ENCODE measurements around the gene EML4.
"Not testable (repeated sequence)": the region's sequence is repeated elsewhere in the genome, so short reads cannot be mapped to it uniquely, and the experiment has no call there.

Gene EML4, protein sequence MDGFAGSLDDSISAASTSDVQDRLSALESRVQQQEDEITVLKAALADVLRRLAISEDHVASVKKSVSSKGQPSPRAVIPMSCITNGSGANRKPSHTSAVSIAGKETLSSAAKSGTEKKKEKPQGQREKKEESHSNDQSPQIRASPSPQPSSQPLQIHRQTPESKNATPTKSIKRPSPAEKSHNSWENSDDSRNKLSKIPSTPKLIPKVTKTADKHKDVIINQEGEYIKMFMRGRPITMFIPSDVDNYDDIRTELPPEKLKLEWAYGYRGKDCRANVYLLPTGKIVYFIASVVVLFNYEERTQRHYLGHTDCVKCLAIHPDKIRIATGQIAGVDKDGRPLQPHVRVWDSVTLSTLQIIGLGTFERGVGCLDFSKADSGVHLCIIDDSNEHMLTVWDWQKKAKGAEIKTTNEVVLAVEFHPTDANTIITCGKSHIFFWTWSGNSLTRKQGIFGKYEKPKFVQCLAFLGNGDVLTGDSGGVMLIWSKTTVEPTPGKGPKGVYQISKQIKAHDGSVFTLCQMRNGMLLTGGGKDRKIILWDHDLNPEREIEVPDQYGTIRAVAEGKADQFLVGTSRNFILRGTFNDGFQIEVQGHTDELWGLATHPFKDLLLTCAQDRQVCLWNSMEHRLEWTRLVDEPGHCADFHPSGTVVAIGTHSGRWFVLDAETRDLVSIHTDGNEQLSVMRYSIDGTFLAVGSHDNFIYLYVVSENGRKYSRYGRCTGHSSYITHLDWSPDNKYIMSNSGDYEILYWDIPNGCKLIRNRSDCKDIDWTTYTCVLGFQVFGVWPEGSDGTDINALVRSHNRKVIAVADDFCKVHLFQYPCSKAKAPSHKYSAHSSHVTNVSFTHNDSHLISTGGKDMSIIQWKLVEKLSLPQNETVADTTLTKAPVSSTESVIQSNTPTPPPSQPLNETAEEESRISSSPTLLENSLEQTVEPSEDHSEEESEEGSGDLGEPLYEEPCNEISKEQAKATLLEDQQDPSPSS

DNA sequence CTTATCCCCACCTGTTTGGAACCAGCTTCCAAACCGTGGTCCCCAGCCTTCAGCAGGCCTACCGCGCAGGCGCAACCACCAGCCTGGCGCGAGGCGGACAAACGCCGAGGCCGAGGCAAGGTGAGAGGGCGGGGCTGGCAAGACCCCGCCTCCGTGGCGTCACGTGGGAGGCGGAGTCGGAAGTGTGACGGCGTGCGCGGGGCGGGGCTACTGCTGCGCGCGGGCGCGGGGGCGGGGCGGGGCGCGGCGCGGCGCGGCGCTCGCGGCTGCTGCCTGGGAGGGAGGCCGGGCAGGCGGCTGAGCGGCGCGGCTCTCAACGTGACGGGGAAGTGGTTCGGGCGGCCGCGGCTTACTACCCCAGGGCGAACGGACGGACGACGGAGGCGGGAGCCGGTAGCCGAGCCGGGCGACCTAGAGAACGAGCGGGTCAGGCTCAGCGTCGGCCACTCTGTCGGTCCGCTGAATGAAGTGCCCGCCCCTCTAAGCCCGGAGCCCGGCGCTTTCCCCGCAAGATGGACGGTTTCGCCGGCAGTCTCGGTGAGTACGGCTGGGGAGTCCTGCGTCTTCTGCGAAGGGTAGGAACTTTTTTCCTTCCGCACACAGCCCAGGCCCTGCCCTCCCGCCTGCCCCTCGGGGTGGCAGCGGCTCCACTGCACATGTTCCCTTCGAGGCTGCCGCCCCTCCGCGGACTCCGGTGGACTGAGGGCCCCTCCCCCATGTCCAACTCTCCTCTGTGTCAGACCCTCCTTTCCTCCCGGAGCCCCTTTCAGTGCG, at the start of gene EML4:
Gene EML4 (plus strand): TSS at position 254 of the 774 bp plus-strand sequence. CDS start 259 bp downstream, at position 513.
- DNase-seq = peak; percentile 16

DNA sequence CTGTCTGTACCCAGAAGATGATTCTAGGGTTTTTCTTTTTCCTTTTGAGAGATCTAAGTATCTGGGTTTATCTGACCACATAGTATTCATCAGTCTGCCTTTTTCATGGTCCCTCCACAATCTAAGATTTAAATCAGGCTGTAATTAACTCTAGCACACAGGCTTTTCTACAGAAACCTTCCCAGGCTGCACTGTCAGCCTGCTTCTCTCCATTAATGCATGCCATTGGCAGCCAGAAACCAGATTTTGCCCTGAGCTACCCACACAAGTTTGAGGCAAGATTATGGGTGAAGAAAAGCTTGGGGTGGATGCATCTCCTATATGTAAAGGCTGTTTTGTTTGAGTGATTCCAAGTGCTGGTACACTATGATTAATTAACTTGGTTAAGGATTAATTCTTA, 45.7 kb upstream of the EML4 start:
- no peak for DNase-seq

DNA sequence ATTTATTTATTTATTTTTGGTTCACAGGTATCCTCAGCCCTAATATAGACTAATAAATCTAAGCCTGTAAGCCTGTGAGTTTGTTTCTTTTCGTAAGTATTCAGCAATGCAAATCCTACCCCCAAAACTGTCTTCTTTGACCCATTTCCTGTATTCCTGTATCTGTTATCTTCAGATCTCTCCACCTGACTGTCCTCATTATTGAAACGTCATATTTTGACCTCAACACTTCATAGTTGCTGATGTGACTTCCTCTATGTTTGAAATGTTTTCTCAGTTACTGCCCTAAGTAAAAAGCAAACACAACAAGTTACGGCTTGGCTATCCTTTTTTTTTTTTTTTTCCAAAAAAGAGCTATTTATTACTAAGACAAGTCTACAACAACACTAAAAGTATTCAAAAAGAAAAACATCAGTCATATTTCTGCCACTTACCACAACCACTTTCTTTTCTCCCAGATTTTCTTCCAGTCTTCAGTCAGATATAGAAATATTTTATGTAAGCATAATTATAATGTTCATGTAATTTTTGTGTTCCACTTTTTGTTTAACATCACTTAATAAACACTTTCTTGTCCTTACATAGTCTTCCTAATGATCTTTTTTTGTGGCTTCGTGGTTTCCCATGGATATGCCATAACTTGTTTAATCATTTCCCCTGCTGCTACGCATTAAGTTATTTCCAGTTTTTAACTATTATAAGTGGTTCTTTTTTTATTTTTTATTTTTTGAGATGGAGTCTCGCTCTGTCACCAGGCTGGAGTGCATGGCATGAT, 45.0 kb upstream of the EML4 start:
- DNase-seq = no peak

DNA sequence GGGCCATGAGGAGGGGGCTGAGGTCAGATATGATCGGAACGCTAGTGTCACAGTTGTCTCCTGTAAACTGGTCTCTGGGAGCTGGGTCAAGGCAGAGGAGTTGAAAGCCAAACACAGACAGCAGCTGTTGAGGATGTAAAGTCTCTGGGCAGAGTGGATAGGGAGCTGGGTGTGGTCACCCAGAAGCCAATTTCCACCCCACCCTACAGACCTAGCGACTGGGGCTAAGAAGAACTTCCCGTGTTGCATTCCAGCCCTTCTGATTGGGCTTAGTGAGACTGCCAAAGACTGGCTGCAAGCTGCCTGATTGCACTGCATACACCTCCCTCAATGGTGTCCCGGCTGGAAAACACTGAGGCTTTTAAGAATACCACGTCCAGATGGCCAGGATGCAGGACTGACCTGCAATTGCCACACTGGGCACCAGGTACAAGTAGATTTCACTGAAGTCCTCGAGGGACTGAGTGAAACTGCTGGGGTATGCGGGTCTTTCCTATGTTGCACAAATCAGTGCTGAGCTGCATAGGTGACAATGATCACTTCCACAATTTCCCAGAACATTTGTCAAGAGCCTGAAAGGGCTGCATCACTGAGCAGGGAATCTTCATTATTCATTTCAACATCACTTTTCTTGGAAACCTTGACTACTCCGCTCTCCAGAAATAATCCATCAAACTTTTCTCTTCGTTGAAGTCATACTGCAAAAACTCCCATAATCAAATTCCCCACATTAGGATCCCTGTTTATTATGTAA, 43.1 kb upstream of the EML4 start:
- no peak for DNase-seq

DNA sequence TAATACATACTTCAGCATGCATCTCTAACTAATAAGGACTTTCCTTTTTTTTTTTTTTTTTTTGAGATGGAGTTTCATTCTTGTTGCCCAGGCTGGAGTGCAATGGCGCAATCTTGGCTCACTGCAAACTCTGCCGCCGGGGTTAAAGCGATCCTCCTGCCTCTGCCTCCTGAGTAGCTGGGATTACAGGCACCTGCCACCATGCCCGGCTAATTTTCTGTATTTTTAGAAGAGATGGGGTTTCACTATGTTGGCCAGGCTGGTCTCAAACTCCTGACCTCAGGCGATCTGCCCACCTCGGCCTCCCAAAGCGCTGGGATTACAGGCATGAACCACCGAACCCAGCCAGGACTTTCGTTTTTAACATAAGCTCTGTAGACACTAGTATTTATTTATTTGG, 42.3 kb upstream of the EML4 start:
- DNase-seq = not testable (repeated sequence)

DNA sequence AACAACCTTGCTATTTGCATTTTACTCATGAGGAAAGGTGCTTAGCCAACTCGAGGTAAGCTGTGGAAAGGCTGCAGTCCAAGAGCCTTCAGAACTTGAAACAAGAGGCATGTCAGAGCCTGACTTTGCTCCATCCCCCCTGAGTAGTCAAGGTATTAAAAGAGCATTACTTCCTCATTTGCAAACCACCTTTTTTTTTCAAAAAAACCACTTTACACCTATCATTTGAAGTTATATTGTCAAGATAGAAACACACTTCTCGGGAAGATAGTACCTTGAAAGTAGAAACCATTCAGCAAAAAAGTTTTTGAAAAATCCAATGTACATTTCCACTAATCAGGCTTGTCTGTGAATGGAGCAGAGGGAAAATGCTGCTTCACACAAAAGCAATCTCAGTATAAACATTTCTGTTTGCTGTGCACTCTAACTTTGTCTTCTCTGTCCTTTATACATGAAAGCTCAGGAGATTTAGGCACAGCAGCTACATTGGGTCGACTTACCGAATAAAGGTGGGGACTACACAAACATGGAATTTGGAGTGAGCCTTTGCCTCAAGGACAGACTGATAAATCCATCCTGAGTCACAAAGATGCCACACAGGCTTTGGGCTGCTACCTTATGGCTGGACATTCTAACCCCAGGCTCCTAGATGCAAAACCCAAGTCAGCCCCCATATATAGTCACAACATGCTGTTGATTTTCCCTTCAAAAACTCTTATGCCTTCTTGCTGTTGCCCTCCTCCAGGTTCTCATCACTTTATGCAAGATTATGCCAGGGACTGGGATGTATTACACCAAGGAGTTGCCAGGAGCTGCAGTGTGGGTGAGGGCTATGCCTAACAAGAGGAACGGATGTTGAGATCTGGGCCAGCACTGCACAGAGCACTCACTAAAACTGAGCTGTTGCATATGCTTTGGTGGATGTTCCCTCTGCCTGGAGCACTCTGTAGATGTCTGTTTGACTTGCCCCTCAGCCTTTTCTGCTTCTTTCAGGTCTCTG, 41.4 kb upstream of the EML4 start:
- no peak for DNase-seq

DNA sequence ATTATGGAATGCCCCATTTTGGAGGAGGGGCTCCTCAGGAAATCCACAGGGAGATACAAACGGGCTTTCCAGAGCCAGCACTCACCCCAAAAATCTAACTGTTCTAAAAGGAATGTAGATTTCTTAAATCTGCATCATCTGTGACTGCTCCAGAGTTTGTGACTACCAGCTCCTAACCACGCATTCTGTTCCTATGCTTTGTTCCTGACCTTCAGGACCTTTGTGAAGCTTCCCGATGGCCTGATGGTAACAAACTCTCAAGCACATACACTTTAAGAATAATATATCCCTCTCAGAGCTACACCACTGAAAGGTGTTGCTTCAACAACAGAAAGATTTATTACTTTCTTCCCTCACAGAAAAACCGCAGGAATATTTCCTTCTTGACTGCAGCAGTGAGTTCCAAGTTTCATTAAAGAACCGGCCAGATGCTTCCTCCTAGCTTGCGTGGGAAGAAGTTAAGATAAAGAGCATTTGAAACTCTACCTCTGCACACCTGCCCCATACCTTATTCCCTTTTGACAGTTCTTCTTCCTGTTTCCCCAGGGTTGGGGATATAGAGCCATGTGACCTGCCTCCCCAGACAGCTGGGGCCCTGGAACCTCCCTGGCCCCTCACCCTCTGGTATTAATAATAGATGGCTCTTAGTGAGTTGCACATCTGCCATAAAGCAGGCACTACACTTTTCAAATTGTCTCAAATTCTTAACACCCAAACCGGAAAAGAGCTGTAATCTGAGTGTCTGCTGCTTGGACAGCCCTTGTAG, 40.2 kb upstream of the EML4 start:
- DNase-seq = no peak

DNA sequence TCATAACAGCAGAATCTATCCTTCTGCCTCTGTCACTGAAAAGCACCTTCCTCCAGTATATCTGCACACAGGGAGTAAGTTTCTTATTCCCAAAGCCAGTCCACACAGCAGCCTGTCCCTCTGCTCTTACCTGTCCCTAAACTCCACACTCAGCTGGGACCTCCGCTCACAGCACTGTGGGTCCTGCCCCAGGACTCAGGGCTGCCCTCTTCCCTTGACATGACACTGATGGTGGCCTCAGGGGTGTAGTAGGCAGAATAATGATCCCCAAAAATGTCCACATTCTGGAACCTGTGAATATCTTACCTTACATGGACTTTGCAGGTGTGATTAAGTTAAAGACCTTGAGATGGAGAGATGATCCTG, 39.7 kb upstream of the EML4 start:
- no peak for DNase-seq

DNA sequence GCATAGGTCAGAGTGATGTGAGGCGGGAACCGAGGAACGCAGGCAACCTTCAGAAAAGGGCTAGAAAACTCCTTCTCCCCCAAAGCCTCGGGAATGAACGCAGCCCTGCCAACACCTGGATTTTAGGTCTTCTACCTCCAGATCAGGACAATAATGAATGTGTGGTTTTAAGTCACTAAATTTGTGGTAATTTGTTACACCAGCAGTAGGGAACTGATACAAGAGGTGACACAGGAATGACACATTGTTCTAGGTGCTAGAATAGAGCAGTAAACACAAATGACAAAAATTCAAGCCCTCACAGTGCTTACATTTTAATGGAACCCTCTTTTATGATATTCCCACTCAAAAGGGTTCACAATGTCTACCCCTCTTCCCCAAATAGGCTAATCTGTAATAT, 39.2 kb upstream of the EML4 start:
- DNase-seq = no peak

DNA sequence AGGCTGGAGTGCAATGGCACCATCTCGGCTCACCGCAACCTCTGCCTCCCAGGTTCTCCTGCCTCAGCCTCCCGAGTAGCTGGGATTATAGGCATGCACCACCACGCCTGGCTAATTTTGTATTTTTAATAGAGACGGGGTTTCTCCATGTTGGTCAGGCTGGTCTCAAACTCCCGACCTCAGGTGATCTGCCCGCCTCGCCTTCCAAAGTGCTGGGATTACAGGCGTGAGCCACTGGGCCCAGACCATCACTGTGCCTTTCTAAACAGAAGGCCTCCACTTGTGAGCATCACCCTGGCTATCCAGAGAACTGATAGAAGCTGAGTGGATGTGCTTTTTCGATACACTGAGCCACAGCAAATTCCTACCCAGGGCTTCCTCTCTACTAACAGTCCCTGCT, 38.3 kb upstream of the EML4 start:
- not testable (repeated sequence) for DNase-seq

DNA sequence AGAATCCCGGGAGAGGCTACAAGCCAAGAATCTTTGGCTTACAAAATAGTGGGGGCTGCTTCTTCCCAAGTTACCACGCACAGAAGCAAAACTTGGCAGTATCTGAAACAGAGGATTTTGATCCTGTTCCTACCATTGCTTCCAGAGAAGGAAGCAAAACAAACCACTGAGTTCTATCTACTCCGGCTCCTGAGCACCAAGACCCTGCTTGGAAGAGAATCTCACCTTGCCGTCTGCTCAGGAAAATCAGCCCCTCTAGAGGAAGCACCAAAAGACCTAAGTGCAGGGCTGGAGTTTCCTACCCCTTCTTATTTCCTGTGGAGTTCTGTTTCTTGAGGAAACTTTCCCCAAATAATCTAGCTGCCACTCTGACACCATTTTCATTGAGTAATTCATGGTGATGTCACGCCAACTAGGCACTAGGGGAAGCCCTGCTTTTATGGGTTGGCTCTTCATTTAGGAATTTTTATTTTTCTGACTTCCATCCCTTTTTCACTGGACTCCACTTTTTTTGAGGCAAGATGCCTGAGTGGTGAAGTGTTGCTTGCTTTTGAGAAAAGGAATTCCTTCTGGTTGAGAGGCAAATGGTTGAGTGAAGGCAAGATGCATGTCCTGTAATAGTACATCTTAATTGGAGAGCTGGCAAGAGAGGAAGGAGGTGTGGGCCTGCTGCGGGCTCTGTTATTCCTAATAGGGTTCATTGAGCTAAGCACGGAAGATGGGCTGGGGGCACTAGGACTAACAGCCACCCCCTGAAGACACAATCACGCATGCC, 36.8 kb upstream of the EML4 start:
- no peak for DNase-seq

DNA sequence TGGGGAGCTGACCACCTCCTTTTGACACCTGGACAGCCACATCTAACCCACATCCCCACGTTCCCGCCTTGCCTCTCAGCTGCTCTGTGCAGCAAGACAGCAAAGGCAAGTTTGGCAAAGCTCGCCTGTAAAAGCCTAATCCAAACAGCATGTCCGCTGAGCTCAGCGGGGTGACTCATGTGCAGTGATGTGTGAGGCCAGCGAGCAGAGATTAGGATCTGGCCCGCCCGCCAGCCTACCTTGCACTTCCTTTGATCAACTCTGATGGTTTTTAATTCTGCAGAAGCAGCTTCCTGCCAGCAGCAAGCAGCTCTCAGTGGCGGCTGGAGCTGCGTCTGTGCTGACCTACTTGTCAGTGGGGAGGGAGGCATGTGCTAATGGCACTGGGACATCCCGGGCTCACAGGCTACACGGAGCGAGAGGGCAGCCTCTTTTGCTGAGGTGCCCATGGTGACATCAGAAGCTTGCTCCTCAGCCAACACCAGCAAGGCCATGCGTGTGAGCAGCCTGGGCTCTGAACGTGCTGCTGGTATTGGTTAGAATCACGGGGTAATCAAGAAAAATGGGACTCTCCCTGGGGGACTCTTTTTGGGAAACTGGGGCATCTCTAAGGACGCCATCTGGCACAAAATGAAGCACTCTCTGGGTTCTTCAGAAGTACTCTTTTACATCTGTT, 36.0 kb upstream of the EML4 start:
- DNase-seq = no peak

DNA sequence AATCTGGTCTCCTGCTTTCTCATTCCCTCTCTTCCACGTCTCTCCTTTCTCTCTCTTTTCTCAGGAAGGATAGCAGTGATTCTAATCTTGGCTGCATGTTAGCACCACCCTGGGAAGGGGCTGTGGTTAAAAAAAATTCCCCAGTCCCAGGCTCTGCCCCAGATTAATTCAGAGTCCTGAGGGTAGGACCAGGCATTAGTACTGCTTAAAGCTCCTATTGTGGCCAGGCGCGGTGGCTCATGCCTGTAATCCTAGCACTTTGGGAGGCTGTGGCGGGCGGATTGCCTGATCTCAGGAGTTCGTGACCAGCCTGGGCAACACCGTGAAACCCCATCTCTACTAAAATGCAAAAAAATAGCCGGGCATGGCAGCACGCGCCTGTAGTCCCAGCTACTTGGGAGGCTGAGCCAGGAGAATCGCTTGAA, 35.4 kb upstream of the EML4 start:
- DNase-seq = no peak

DNA sequence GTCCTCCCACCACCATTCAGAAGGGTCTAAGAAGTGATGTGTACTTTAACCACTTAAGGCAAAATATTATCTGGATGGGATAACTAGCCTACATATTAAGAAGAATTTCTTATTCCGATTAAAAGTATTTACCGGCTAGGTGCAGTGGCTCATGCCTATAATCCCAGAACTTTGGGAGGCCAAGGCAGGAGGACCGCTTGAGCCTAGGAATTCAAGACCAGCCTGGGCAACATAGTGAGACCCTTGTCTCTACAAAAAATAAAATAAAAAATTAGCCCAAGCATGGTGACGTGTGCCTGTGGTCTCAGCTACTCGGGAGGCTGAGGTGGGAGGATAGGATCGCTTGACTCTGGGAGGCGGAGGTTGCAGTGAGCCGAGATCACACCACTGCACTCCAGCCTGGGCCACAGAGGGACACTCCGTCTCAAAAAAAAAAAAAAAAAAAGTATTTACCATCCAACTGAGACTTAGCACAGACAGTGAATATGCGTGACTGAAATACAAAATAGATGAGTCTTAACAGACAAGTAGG, 34.7 kb upstream of the EML4 start:
- DNase-seq = not testable (repeated sequence)

DNA sequence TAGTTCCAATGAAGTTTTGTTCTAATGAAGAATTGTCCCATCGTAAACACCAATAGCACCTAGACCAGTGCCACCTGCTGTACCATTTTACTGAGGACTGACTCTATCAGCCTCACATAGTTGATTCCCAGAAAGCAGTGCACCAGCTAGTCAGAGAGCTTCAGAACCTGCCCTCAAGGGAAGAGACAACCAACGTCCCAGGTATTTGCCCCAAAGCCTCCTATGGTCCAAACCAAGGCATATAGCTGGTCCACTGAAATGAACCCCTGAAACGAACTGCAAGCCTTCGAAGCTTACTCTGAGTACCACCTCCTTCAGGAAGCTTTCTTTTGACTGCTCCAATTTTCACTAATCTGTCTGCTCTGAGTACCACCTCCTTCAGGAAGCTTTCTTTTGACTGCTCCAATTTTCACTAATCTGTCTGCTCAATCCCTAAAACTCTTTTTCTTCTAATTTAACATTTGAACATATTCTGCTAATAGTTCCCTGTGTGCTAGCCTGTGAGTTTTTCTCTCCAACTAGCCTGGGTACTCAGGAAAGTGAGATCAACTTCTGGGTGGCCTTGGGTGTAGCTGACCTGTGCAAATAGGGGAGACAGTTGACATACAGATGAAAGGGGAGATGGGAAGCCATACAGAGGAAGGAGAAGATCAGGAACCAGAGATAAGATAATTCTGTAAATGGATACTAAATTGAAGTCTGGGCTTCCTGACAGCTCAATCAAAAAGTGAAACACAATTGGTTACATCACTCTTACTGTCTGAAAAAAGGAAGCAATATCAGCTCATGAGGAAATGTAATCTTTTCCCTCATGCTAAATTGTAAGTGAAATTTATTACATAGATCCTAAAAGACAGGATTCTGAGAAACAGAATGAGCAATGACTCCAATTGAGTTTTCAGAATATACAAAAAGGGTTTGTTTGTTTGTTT, 33.5 kb upstream of the EML4 start:
- DNase-seq = no peak

DNA sequence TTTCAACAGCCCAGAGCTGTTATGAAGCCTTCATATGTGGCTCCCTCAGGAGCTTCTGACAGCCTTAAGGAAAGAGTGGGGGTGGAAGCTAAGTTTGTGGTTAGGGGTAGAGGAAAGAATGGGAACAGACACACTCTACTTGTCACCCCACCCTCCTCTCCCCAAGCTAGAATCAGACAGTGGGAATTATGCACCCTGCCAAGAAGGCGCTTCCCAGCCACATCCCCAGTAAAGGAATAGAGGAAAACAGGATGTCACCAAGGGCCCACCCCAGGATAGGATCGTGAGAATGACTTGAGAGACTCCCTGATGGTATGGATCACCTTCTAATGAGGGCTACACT, 32.4 kb upstream of the EML4 start:
- no peak for DNase-seq
